ENCODE data around the gene PLD4. TPM values are rescaled to one million over a fixed set of nuclear protein-coding genes. Genes with fewer than 3 reads are reported as not detected.

The PLD4 gene
- total RNA-seq, 1 donor from 2014 or later = 0.05 TPM

- Mint-ChIP-seq H3K4me3 (ENCODE audit: low read depth) (no peak overlapping the region), H3K27me3 (no peaks in the 10 kb centered on the region), H3K9me3 (ENCODE audit: low read depth) (no peaks in the 10 kb centered on the region), H3K27ac (no peak overlapping the region), H3K36me3 (ENCODE audit: insufficient read depth) (peaks cover 4% of the 10 kb centered on the region), H3K4me1 (ENCODE audit: low read depth) (no peaks in the 10 kb centered on the region)
- DNase-seq (ENCODE audit: low spot score, unreplicated experiment) = no peak
- no peak for TF ChIP-seq CTCF (IDR thresholded peaks at IDR 0.05; ENCODE audit: unreplicated experiment)
Observed at GRCh38 chr14:104877806-104878550, 46.7 kb upstream of the PLD4 start.

- H3K4me3 Mint-ChIP-seq (ENCODE audit: low read depth) = no peak overlapping the region
- peaks cover 4% of the 10 kb centered on the region for H3K36me3 Mint-ChIP-seq (ENCODE audit: insufficient read depth)
- H3K4me1 Mint-ChIP-seq (ENCODE audit: low read depth) = no peaks in the 10 kb centered on the region
- no peak for DNase-seq (ENCODE audit: low spot score, unreplicated experiment)
- no peaks in the 10 kb centered on the region for H3K27me3 Mint-ChIP-seq
- no peak overlapping the region for H3K27ac Mint-ChIP-seq
- no peak for TF ChIP-seq CTCF (IDR thresholded peaks at IDR 0.05; ENCODE audit: unreplicated experiment)
- no peaks in the 10 kb centered on the region for H3K9me3 Mint-ChIP-seq (ENCODE audit: low read depth)
Observed at GRCh38 chr14:104878582-104878981, 46.1 kb upstream of the PLD4 start.

DNA sequence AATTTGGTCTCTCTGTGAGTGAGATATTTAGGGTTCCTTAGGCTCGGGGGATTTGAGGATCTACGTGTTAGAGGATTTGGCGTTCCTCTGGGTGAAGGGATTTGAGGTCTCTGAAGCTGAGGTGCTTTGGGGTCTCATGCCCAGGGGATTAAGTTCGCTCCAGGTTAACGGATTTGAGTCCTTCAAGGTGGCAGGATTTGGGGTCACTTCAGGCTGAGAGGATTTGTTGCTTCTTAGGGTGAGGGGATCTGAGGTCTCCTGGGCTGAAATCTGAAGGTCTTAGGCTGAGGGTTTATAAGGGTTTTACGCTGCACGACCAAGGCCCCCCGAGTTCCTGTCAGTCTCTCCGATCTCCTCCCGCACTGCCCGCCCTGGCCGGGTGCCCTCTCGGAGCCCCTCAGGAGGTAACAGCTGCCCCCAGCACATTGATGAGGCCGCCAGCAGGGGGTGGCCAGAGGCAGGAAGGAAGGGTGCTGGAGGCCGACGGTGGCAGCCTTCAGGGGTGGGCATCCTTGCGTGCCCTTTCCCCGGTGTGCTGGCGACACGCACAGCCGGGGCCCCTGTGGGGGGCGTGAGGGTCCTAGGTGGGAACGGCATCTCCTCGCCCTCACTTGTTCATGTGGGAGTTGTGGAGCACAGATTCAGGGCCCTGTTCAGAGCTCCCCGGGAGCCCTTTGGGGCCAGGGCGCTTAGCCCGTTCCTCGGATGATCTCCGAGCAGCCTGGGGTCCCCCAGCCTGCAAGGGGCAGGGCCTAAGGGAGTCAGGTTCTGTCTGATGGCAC lies 45.3 kb upstream of the PLD4 start:
- Mint-ChIP-seq H3K27me3 (no peaks in the 10 kb centered on the region), H3K4me1 (ENCODE audit: low read depth) (no peaks in the 10 kb centered on the region), H3K9me3 (ENCODE audit: low read depth) (no peaks in the 10 kb centered on the region), H3K4me3 (ENCODE audit: low read depth) (no peak overlapping the region), H3K36me3 (ENCODE audit: insufficient read depth) (peaks cover 4% of the 10 kb centered on the region), H3K27ac (no peak overlapping the region)
- no peak for DNase-seq (ENCODE audit: low spot score, unreplicated experiment)
- no peak for TF ChIP-seq CTCF (IDR thresholded peaks at IDR 0.05; ENCODE audit: unreplicated experiment)

- H3K27ac Mint-ChIP-seq = no peak overlapping the region
- H3K27me3 Mint-ChIP-seq = no peaks in the 10 kb centered on the region
- no peak for TF ChIP-seq CTCF (IDR thresholded peaks at IDR 0.05; ENCODE audit: unreplicated experiment)
- H3K4me3 Mint-ChIP-seq (ENCODE audit: low read depth) = no peak overlapping the region
- DNase-seq (ENCODE audit: low spot score, unreplicated experiment) = no peak
- no peaks in the 10 kb centered on the region for H3K9me3 Mint-ChIP-seq (ENCODE audit: low read depth)
- peaks cover 4% of the 10 kb centered on the region for H3K36me3 Mint-ChIP-seq (ENCODE audit: insufficient read depth)
- no peaks in the 10 kb centered on the region for H3K4me1 Mint-ChIP-seq (ENCODE audit: low read depth)
Observed at GRCh38 chr14:104879983-104880565, 44.6 kb upstream of the PLD4 start.

- Mint-ChIP-seq H3K36me3 (ENCODE audit: insufficient read depth) (peaks cover 4% of the 10 kb centered on the region), H3K27me3 (no peaks in the 10 kb centered on the region), H3K9me3 (ENCODE audit: low read depth) (no peaks in the 10 kb centered on the region), H3K27ac (no peak overlapping the region), H3K4me1 (ENCODE audit: low read depth) (no peaks in the 10 kb centered on the region), H3K4me3 (ENCODE audit: low read depth) (no peak overlapping the region)
- TF ChIP-seq CTCF (IDR thresholded peaks at IDR 0.05; ENCODE audit: unreplicated experiment) = no peak
- no peak for DNase-seq (ENCODE audit: low spot score, unreplicated experiment)
Observed at GRCh38 chr14:104880584-104881210, 44.0 kb upstream of the PLD4 start.
